HG03103 (cell line): ENCODE measurements around the gene KRTAP10-11.

ENCODE experiments used
- ATAC-seq: cut with Tn5 transposase; IDR thresholded peaks from one replicate; pipeline ENCODE4 v1.9.1; 2021; ENCODE audit warnings: low read depth; ENCODE audit not compliant: unreplicated experiment

Gene KRTAP10-11

GRCh38 chr21:44691686-44692085 is 45.5 kb downstream of the KRTAP10-11 start:
- ATAC-seq: no peak

- no peak for ATAC-seq
These were observed 46.7 kb downstream of the KRTAP10-11 start for GRCh38 chr21:44692798-44693512.

GRCh38 chr21:44694776-44695175 is 48.6 kb downstream of the KRTAP10-11 start:
- ATAC-seq: no peak

- ATAC-seq: no peak
These were observed 49.0 kb downstream of the KRTAP10-11 start for GRCh38 chr21:44695184-44695583.

- ATAC-seq: no peak
These were observed 49.4 kb downstream of the KRTAP10-11 start for GRCh38 chr21:44695641-44696040.

- ATAC-seq: no peak
These were observed 50.4 kb downstream of the KRTAP10-11 start for GRCh38 chr21:44696572-44696971.
